ENCODE data around the gene C3orf62. TPM values are rescaled to one million over a fixed set of nuclear protein-coding genes. Genes with fewer than 3 reads are reported as not detected.

C3orf62 gene
- total and polyA plus RNA-seq, 9 of the 15 experiments (the other 6 are each of a cell fraction or from before 2014, with no cell fraction given) = 1.3 to 5.7 (median 3.4) TPM

- TF ChIP-seq MTA1 (IDR thresholded peaks at IDR 0.05; ENCODE audit: borderline replicate concordance) = peak; percentile 63; the same call in 1 of the 2 replicates
- TF ChIP-seq JUND (IDR thresholded peaks at IDR 0.05; ENCODE audit: borderline replicate concordance, low read depth, low read length) = peak; percentile 79
- TF ChIP-seq JUND (tag; IDR thresholded peaks at IDR 0.05; ENCODE audit: borderline replicate concordance, low read depth, low read length) = peak; percentile 81; the same call in 2 of the 3 replicates
- no peak for TF ChIP-seq SRSF3 (IDR thresholded peaks at IDR 0.05; ENCODE audit: insufficient read depth, low read length)
- TF ChIP-seq ZNF121 (CRISPR knock-in tag; conservative IDR thresholded peaks at IDR 0.05) = no peak
- TF ChIP-seq THRA (IDR thresholded peaks at IDR 0.05) = no peak
- TF ChIP-seq RFX1 (IDR thresholded peaks at IDR 0.05) = no peak
- no peak for TF ChIP-seq EZH2 (IDR thresholded peaks at IDR 0.05; ENCODE audit: borderline replicate concordance, low read depth, low read length)
- no peak for TF ChIP-seq SMC3 (conservative IDR thresholded peaks at IDR 0.05; ENCODE audit: insufficient read depth, low read depth, low read length)
- no peak for TF ChIP-seq ZNF143 (CRISPR knock-in tag; IDR thresholded peaks at IDR 0.05)
- no peak for TF ChIP-seq ZNF124 (CRISPR knock-in tag; IDR thresholded peaks at IDR 0.05)
- TF ChIP-seq ATF1 (CRISPR knock-in tag; IDR thresholded peaks at IDR 0.05) = no peak
- TF ChIP-seq ATF1 (tag; IDR thresholded peaks at IDR 0.05) = peak; percentile 71
- TF ChIP-seq HIVEP1 (CRISPR knock-in tag; IDR thresholded peaks at IDR 0.05) = peak; percentile 59; the same call in 1 of the 2 replicates
- TF ChIP-seq KDM1A (IDR thresholded peaks at IDR 0.05) = peak; percentile 91 to 92
- no peak for TF ChIP-seq SRSF9 (IDR thresholded peaks at IDR 0.05; ENCODE audit: borderline replicate concordance, low read depth, low read length)
- TF ChIP-seq MLLT1 (IDR thresholded peaks at IDR 0.05) = peak in 1 of 2 experiments; percentile 53; a peak in 1 of 4 replicates
- TF ChIP-seq RBBP5 (IDR thresholded peaks at IDR 0.05; ENCODE audit: borderline replicate concordance, insufficient read depth, low read length, poor library complexity, severe bottlenecking) = peak; percentile 74
- no peak for TF ChIP-seq TRIM25 (IDR thresholded peaks at IDR 0.05; ENCODE audit: borderline replicate concordance)
- TF ChIP-seq EGR1 (conservative IDR thresholded peaks at IDR 0.05) = no peak
- peak; percentile 99 for TF ChIP-seq CBFA2T2 (conservative IDR thresholded peaks at IDR 0.05)
- TF ChIP-seq CBX8 (IDR thresholded peaks at IDR 0.05; ENCODE audit: borderline replicate concordance, extremely low read depth, low read depth, low read length, poor library complexity, severe bottlenecking) = no peak
These were observed 38.5 kb downstream of the C3orf62 start (continued) for GRCh38 chr3:49238274-49239127.
